Fibroblast of lung (primary cell): ENCODE data around the gene COMP.

Experiments
- CTCF ChIP-seq, 2 donors: IDR thresholded peaks in 1 of 2; conservative IDR thresholded peaks in 1 of 2; 1 replicate in 1 of 2; 2 replicates in 1 of 2; pipeline ENCODE4 v1.5.1; 2011 to 2012; ENCODE audit warnings: low read length in 2 of 2, control low read depth in 1 of 2, inconsistent platforms in 1 of 2, low read depth in 1 of 2, mild to moderate bottlenecking in 1 of 2
- EZH2 ChIP-seq: IDR thresholded peaks from 2 replicates; pipeline ENCODE4 v1.5.1; 2012; ENCODE audit warnings: low read length, control low read depth, mild to moderate bottlenecking; ENCODE audit errors: missing control alignments

- TF ChIP-seq CTCF (conservative IDR thresholded peaks at IDR 0.05 in 1 of 2, IDR thresholded peaks at IDR 0.05 in 1 of 2; ENCODE audit: low read depth in 1 of 2, low read length in 2 of 2) (no peak), EZH2 (no peak)
These were observed 42.9 kb upstream of the COMP start for GRCh38 chr19:18833849-18834643.
